ENCODE measurements around the gene ZNF385B. TPM values are rescaled to one million over a fixed set of nuclear protein-coding genes. Genes with fewer than 3 reads are reported as not detected.

The ZNF385B gene
- total and polyA plus RNA-seq, 3 donors from 2014 or later: 28.1 to 40.3 (median 37.4) TPM

- intact Hi-C loops (cut with DNase I; ENCODE audit: low total_unique reads): no loop called here
- H3K27me3 ChIP-seq: no peaks in the 10 kb centered on the region
- TF ChIP-seq CTCF (IDR thresholded peaks at IDR 0.05): no peak
- no peak for TF ChIP-seq POLR2A (IDR thresholded peaks at IDR 0.05)
- DNase-seq: no peak
- WGBS, 2 donors: 90 to 91% methylated on average over 12 of the region's 12 CpGs
- H3K4me3 ChIP-seq: no peak overlapping the region
- H3K27ac ChIP-seq: no peak overlapping the region
- peaks cover 4% of the 10 kb centered on the region for H3K4me1 ChIP-seq
- H3K9me3 ChIP-seq: no peaks in the 10 kb centered on the region
- no peaks in the 10 kb centered on the region for H3K36me3 ChIP-seq (ENCODE audit: low read depth, missing control alignments)
These were observed 196.2 kb downstream of the ZNF385B start for GRCh38 chr2:179664972-179665812.

- 65 to 72% methylated on average over 1 of the region's 1 CpG for WGBS, 2 donors
- Histone ChIP-seq H3K4me1 (peaks cover 4% of the 10 kb centered on the region), H3K27me3 (no peaks in the 10 kb centered on the region), H3K9me3 (no peaks in the 10 kb centered on the region), H3K27ac (no peak overlapping the region), H3K36me3 (ENCODE audit: low read depth, missing control alignments) (no peaks in the 10 kb centered on the region), H3K4me3 (no peak overlapping the region)
- intact Hi-C loops (cut with DNase I; ENCODE audit: low total_unique reads): no loop called here
- DNase-seq: no peak
- TF ChIP-seq CTCF (IDR thresholded peaks at IDR 0.05) (no peak), POLR2A (IDR thresholded peaks at IDR 0.05) (no peak)
These were observed 199.4 kb downstream of the ZNF385B start for GRCh38 chr2:179661986-179662385.

- peaks cover 4% of the 10 kb centered on the region for H3K4me1 ChIP-seq
- H3K36me3 ChIP-seq (ENCODE audit: low read depth, missing control alignments): no peaks in the 10 kb centered on the region
- intact Hi-C loops (cut with DNase I; ENCODE audit: low total_unique reads): no loop called here
- TF ChIP-seq POLR2A (IDR thresholded peaks at IDR 0.05) (no peak), CTCF (IDR thresholded peaks at IDR 0.05) (no peak)
- no peaks in the 10 kb centered on the region for H3K9me3 ChIP-seq
- WGBS, 2 donors: 96% methylated on average over 6 of the region's 6 CpGs
- no peaks in the 10 kb centered on the region for H3K27me3 ChIP-seq
- H3K27ac ChIP-seq: no peak overlapping the region
- no peak overlapping the region for H3K4me3 ChIP-seq
- DNase-seq: no peak
These were observed 204.3 kb downstream of the ZNF385B start for GRCh38 chr2:179657068-179657595.

GRCh38 chr2:179655627-179656026 lies 205.8 kb downstream of the ZNF385B start:
- intact Hi-C loops (cut with DNase I; ENCODE audit: low total_unique reads): no loop called here
- Histone ChIP-seq H3K27me3 (no peaks in the 10 kb centered on the region), H3K36me3 (ENCODE audit: low read depth, missing control alignments) (no peaks in the 10 kb centered on the region), H3K4me3 (no peak overlapping the region), H3K27ac (no peak overlapping the region), H3K9me3 (no peaks in the 10 kb centered on the region), H3K4me1 (peaks cover 3% of the 10 kb centered on the region)
- no peak for DNase-seq
- 48 to 72% methylated on average over 2 of the region's 2 CpGs for WGBS, 2 donors
- TF ChIP-seq CTCF (IDR thresholded peaks at IDR 0.05): no peak
- TF ChIP-seq POLR2A (IDR thresholded peaks at IDR 0.05): no peak
